Measurements from ENCODE around the gene CUEDC2.

The CUEDC2 gene

GRCh38 chr10:102395400-102396316, 36.7 kb downstream of the CUEDC2 start, which contains the start of gene NFKB2:
TSS of gene NFKB2 (plus strand) at chr10:102395705. CDS start at chr10:102395960, 255 bp downstream.
- DNase-seq, result peak; percentile 55 to 69 (median 57)

- DNase-seq, result peak in 1 of 3 experiments; percentile 54
Measured at GRCh38 chr10:102394801-102395399, 37.5 kb downstream of the CUEDC2 start.

GRCh38 chr10:102394079-102394800, 38.1 kb downstream of the CUEDC2 start:
- DNase-seq, result peak; percentile 59 to 76 (median 76)

GRCh38 chr10:102393411-102394078, 38.8 kb downstream of the CUEDC2 start:
- DNase-seq, result no peak

GRCh38 chr10:102392306-102392705, 40.1 kb downstream of the CUEDC2 start:
- no peak for DNase-seq

GRCh38 chr10:102389894-102390293, 42.5 kb downstream of the CUEDC2 start:
- no peak for DNase-seq

- no peak for DNase-seq
Measured at GRCh38 chr10:102384606-102385429, 47.6 kb downstream of the CUEDC2 start.

GRCh38 chr10:102384053-102384452, 48.3 kb downstream of the CUEDC2 start:
- DNase-seq, result no peak

GRCh38 chr10:102382871-102383270, 49.5 kb downstream of the CUEDC2 start:
- no peak for DNase-seq

GRCh38 chr10:102381983-102382382, 50.4 kb downstream of the CUEDC2 start:
- no peak for DNase-seq

- no peak for DNase-seq
Measured at GRCh38 chr10:102379383-102379782, 53.0 kb downstream of the CUEDC2 start.

GRCh38 chr10:102376901-102377300, 55.5 kb downstream of the CUEDC2 start:
- no peak for DNase-seq

- DNase-seq, result no peak
Measured at GRCh38 chr10:102375867-102376266, 56.5 kb downstream of the CUEDC2 start.

- DNase-seq, result peak in 1 of 3 experiments; percentile 1
Measured at GRCh38 chr10:102375250-102375649, 57.1 kb downstream of the CUEDC2 start.

All from NCI-H1417 (cell line).